Renal cortex interstitium (tissue), 11 donors: ENCODE results near the gene G6PC1. TPM values are rescaled to one million over a fixed set of nuclear protein-coding genes. Genes with fewer than 3 reads are reported as not detected.
"Not testable (repeated sequence)": the region's sequence is repeated elsewhere in the genome, so short reads cannot be mapped to it uniquely, and the experiment has no call there.

ENCODE experiments used
- DNase-seq, 11 donors: peaks; one replicate each; pipeline ENCODE4 v3.0.0-alpha.2; 2013; ENCODE audit warnings: low read depth in 9 of 11, low spot score in 4 of 11; ENCODE audit errors: extremely low read depth in 1 of 11
- polyA plus RNA-seq, 3 donors: library from polyadenylated mRNA; unstranded; fragments of 120-200 nt; gene quantifications; one replicate each; pipeline ENCODE4 v1.2.1, GENCODE V29; 2013; ENCODE audit not compliant: insufficient read length in 3 of 3

Gene G6PC1
- polyA plus RNA-seq, 3 donors, result 6.2 to 9.6 (median 9.5) TPM

DNA sequence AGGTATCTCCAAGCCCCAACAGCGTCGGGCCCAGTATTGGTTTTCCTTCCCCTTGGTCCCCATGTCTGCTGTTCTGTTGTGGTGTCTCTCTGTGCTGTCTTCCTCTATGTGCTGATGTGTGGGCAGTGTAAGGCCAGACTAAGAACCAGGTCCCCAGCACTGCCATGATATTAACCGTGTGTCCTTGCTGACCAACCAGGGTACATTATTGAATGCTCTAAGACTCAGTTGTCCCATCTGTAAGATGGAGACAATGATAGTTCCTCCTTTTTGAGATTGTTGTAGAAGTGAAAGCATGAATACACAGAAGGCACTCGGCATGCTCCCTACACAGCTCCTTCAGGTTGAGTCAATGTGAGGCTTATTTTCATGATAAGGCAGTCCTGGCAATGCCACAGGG is 29.0 kb upstream of the G6PC1 start:
- DNase-seq, result no peak

DNA sequence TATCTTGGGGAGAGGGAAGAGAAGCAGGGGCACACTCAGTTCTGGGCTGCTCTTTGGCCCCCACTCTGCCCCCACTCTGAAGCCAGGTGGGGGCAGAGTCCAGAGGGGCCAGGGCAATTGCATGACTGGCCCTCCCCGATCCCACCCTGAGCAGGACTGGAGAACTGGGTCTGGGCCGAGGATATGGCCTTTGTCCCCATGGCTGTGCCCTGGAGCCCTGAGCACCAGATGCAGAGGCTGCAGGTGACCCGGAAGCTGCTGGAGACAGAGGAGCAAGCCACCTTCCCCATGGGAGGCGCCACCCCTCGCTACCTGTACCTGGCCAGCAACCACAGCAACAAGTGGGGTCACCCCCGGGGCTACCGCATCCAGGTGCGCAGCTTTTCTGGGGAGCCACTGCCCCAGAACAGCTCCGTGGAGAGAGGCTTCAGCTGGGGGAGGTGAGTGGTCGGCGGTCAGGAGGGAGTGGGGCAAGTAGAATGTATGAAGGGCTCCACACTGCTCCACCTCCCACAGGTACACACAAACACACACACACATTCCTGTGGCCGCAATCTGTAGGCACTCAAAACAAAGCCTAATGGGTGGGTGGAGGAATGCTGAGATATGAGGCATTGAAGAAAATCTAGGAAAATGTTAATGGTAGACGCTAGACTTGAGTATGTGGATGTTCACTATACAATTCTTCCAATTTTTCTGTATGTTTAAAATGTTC is 28.2 kb upstream of the G6PC1 start:
- no peak for DNase-seq

DNA sequence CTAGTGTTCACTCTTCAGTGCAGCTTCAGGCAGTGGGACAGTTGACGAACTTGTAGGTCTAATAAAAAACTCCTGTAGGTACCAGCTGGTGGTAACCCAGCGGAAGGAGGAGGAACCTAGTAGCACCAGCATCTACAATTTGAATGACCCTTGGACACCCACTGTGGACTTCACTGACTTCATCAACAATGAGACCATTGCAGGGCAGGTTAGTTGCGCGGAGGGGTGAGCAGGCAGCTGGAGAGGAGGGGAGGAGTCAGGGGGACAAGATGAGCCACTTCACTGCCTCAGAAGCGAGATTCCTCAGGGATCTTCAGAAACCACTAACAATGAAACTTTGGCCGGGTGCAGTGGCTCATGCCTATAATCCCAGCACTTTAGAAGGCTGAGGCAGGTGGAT is 27.3 kb upstream of the G6PC1 start:
- DNase-seq, result no peak

DNA sequence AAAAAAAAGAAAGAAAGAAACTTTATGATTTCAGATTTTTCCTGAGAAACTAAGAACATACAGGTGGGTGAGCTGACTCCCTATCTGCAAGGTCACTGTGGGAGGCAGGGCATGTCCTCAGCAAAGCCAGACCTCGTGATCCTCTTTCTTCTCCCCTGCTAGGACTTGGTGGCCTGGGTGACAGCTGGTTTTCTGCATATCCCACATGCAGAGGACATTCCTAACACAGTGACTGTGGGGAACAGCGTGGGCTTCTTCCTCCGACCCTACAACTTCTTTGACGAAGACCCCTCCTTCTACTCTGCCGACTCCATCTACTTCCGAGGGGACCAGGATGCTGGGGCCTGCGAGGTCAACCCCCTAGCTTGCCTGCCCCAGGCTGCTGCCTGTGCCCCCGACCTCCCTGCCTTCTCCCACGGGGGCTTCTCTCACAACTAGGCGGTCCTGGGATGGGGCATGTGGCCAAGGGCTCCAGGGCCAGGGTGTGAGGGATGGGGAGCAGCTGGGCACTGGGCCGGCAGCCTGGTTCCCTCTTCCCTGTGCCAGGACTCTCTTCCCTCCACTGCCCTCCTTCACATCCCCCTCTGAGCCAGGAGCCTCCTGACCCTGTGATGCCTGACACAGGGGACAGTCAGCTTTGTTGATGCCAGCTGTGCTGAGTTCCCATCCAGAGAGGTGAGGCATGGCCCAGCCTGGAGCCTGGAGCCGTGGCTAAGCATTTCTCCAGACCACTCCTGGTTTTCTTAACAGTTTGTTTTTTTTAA is 26.5 kb upstream of the G6PC1 start:
- not testable (repeated sequence) for DNase-seq

DNA sequence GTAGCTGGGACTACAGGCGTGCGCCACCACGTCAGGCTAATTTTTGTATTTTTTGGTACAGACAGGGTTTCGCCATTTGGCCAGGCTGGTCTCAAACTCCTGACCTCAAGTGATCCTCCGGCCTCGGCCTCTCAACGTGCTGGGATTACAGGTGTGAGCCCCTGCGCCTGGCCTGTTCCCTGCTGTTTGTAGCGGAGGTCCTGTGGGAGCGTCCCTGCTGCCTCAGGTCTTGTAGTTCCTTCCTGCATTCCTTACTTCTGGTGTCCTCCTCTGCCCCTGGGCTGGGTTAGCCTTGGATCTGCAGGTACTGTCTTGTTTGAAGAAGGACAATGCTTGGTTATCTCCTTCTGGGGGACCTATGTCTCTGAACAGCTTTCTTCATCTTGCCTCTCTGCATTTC is 23.6 kb upstream of the G6PC1 start:
- no peak for DNase-seq

DNA sequence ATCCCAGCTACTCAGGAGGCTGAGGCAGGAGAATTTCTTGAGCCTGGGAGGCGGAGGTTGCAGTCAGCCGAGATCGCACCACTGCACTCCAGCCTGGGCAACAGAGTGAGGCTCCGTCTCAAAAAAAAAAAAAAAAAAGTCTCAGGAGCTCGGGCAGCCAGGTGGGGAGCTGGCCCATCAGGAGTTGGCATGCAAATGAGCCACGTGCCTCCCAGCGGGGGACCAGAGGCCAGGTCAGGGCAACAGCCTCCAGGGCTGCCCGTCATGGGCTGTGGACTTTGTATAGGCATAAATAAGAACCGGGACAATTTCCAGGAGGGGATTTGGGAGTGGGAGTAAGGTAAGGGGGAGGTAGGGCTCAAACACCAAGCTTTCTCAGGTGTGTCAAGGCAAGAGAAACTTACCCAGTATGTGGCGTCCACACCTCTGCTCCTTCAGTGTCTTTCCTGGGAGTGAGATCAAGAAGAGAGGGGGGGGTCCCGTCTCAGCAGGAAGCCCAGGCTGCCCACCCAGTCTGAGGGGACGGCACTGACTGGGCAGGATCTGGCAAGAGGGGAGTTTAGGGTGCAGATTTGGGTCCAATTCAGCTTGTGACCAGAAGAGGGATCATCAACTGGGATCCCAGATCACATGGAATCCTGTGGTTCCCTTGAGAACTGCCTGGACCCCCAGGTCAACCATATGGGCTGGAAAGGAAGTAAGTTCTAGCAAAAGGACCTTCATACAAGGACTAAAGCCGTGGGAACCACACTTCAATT is 22.3 kb upstream of the G6PC1 start:
- no peak for DNase-seq

DNA sequence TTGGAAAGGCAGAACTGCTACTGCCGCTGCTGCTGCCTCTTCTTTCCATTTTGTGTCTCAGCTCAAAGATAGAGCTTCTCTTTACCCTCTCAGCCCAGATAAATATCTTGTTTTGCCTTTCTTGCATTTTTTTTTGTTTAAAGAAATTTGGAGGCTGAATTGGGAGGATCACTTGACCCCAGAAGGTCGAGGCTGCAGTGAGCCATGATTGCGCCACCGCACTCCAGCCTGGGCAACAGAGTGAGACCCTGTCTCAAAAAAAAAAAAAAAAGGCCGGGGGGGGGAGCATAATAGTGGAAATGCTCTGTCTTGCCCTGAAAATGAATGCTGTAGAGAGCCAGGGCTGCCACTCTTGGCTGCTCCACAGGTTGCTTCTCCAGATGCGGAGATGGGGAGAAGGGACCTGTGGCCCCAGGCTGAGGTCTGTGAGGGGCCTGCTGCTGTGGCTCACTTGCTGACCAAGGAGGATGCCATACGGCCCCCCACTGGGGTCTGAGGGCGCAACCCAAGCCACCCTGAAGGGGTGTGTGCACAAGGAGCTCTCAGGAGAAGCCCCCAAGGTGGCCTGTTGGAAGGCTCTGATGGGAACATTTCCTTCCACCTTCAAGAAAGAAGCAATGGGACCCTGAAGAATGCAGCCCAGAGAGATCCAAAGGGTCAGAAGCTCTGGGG is 21.5 kb upstream of the G6PC1 start:
- no peak for DNase-seq

DNA sequence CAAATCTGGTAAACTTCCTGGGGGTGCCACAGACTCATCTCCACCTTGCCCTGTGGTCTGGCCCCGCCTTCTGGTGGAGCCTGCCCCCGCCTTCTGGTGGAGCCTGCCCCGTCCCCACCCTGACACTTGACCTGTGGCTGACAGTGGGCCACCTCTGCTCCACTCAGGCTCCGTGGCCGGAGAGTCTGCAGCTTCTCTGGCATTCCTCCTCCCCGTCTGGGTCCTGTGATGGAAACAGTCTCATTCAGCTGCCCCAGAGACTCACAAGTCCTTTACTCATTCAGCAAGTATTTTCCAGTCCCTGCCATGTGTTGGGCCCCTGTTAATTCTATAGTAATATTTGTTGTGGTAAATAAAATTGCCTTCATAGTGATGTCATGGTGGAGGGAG is 21.0 kb upstream of the G6PC1 start:
- DNase-seq, result no peak

DNA sequence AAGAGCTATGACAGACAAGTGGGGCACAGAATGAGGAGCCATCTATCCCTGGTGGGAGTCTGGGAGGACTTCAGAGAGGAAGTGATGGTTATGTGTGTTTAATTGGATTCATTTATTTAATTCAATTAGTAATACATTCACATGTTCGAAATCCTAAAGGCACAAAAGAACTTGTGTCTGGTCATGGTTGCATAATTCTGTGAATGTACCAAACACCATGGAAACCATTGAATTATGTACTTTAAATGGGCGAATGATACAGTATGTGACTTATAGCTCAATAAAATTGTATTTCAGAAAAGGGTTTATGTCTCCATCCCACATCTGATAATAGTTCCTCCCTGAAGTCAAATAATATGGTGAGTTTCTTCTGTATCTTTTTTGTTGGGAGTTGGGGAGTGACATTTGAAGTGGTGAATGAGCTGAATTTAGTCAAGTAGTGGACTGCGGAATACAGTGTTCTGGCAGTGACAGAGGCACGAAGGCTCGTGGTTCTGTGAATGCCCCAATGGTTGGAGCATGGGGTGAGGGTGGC is 19.8 kb upstream of the G6PC1 start:
- DNase-seq, result no peak

DNA sequence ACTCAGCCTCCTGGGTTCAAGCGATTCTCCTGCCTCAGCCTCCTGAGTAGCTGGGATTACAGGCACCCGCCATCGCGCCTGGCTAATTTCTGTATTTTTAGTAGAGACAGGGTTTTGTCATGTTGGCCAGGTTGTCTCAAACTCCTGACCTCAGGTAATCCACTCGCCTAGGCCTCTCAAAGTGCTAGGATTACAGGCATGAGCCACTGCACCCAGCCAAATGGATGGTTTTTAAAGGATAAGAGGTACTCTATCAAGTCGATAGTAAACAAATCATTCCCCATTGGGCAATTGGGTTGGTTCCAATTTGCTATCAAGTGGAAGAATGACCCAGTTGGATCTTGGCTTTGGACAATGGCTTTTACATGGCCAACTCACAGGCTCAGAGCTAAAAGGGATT is 18.9 kb upstream of the G6PC1 start:
- not testable (repeated sequence) for DNase-seq

DNA sequence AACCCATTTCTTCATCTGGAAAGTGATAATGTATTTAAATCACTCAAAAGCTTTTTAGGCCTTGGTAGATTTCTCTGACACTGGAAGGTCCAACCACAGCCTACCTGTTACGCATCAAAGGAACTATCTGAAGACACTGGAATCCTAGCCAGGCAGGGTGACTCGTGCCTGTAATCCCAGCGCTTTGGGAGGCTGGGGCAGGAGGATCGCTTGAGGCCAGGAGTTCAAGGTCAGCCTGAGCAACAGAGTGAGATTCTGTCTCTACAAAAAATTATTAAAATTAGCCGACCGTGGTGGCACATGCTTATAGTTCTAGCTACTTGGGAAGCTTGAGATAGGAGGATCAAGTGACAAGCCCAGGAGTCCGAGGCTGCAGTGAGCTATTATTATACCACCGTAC is 18.4 kb upstream of the G6PC1 start:
- DNase-seq, result no peak

DNA sequence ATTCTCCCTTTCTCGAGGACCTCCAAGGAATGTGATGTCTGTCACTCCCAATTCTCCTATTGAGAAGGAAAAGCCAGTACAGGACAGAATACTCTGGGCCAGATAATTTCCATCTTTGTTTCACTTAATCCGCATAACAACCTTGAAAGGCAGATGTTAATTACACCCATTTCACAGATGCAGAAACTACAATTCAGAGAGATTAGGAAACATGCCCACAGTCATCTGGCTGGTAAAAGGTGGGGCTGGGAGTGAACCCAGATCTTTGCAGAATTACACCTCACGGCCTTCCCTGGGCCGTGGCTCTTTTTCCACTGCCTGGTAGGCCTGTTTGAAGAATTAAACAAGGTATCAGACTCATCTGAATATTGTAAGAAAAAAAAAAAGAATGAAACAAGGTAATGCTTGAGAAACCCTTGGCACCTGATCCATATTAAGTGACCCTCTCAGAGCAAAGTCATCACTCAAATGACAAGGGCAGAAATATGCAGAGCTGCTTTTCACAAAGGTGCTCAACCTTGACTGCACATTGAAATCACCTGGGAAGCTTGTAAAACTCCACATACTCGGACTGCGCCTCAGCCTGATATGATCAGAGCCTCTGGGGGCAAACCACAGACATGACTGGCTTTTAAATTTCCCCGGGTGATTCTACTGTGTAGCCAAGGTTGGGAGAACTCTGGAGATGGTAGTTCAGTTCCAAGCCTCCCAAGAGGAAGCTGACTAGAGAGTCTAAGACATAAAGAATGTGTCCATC is 16.6 kb upstream of the G6PC1 start:
- DNase-seq, result peak in 1 of 11 donors; percentile 46

DNA sequence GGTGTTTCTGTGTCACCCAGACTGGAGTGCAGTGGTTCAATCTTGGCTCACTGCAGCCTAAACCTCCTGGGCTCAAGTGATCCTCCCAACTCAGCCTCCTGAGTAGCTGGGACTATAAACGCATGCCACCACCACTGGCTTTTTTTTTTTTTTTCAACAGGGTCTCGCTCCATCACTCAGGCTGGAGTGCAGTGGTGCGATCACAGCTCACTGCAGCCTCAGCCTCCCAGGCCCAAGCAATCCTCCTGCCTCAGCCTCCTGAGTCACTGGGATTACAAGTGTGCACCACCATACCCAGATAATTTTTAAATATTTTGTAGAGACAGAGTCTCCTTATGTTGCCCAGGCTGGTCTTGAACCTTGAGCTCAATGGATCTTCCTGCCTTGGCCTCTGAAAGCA is 14.8 kb upstream of the G6PC1 start:
- not testable (repeated sequence) for DNase-seq

DNA sequence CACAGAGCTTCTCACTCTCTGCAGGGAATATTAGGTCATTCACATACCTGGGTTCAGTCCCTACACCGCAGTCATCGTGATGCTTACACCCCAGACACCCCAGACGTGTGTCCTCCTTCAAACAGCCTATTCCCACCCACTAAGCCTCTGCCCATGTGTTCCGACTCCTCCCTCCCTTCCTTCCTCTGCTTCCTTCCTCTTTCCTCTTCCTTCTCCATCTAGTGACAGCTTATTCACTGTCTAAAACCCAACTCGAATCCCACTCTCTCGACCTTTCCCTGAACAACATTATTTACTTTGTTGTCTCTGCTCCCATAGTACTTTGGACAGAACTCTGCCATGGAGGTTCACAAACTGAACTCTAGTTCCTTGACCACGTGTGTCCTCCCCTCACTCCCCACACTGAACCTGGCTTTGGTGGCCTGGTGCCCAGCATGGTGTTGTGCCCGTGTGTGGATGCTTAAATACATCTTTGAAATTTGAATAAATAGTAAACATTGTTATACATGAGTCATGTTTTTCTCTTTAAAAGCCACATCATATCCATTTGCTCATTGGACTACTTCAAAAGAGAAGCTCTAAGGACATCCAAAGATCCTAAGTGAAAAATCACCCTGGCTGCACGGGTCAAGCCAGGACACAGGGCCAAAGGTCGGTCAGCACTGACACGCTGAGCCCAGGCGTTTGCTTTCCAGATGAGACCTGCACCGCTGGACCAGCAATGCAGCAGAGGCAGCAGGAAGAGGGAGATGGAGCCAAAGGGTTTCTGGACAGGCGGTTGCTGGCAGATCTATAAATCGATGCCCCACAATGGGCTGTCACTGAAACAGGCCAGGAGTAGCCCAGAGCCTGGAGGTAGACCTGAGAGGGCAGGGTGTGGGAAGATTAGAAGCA is 14.1 kb upstream of the G6PC1 start:
- no peak for DNase-seq

DNA sequence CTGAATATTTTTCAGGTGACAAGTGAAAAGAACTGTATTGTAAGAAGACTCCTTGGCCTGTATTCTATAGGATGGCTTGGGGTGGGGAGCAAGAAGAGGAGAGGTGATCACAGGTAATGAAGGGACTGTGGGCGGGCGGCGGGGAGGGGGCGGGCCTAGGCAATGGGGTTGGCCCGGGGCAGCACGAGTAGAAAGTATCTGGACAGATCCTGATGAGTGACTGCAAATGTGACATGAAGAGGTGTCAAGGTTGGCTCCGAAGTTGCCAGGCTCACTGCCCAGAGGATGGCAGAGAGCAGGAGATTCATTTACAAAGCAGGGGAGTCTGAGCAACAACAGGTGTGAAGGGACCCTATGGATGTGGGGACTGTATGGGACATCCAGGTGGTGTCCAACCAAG is 10.8 kb upstream of the G6PC1 start:
- no peak for DNase-seq

DNA sequence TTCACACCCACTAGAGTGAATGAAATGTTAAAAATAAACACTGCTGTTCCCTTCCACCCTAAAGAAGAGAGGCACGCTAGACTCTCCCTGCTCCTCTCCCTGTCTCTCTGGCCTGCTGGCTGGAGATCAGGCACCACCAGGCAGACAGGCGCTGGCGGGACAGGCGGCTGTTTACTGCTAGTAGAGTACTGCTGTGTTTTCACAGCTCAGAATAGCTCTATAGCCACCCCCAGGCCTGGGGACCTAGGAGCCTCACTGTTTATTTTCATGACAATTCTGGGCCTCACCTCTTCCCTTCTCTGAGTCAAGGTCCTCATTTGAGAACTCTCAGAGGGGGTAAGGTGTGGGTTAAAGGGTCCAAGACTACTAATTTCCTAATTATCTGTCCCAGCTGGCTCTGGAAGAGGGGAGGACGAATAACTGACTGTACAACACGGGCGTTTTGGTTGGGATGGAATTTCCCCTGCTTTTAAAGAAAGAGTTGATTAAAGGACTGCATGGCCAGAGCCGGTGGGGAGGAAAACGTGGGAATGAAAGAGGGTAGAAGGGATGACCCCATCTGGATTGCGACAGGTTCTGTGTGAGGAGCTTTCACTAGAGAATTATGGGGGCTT is 9.0 kb upstream of the G6PC1 start:
- no peak for DNase-seq

DNA sequence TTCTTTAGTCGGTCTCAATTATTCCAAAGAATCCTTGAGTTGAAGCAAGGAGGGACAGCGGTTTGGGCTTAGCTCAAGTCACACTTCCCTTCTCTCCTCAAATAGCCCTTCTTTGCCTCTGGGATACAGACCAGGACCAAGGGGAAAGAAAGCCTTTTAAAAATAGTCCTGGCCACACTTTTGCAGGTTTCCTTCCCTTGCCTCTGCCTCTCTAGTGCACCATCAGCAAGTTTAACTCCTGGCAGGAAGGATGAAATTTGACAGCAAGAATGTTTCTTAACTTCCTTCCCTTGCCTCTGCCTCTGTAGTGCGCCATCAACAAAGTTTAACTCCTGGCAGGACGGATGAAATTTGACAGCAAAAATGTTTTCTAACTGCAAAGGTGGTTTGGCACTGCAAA is 7.2 kb upstream of the G6PC1 start:
- no peak for DNase-seq
